Neural progenitor cell (in vitro differentiated cells): ENCODE data around the gene CCDC106. TPM values are rescaled to one million over a fixed set of nuclear protein-coding genes. Genes with fewer than 3 reads are reported as not detected.

Source experiments
- DNase-seq: peaks from one replicate; pipeline ENCODE4 v3.0.0-alpha.2; 2016; ENCODE audit warnings: low spot score
- H2AFZ ChIP-seq: fragments of 200-600 bp; sonication (generic); replicated peaks from 2 replicates; pipeline ENCODE4 v1.6.1; 2016; ENCODE audit warnings: antibody characterized with exemption
- H3F3A ChIP-seq: fragments of 200-600 bp; sonication (generic); 2 replicates; pipeline ENCODE4 v1.6.1; 2016; ENCODE audit warnings: antibody characterized with exemption, low read depth
- H3K27ac ChIP-seq: fragments of 200-600 bp; sonication (generic); 2 replicates; pipeline ENCODE4 v1.5.1; 2016; ENCODE audit warnings: mild to moderate bottlenecking
- H3K27me3 ChIP-seq: fragments of 200-600 bp; sonication (generic); 2 replicates; pipeline ENCODE4 v1.6.1; 2016; ENCODE audit warnings: mild to moderate bottlenecking, moderate library complexity
- H3K36me3 ChIP-seq: fragments of 200-600 bp; sonication (generic); 2 replicates; pipeline ENCODE4 v1.5.1; 2016
- H3K4me1 ChIP-seq: fragments of 200-600 bp; sonication (generic); 2 replicates; pipeline ENCODE4 v1.6.1; 2016; ENCODE audit warnings: mixed run types
- H3K4me2 ChIP-seq: fragments of 200-600 bp; sonication (generic); 2 replicates; pipeline ENCODE4 v1.6.1; 2016
- H3K4me3 ChIP-seq: fragments of 200-600 bp; sonication (generic); 2 replicates; pipeline ENCODE4 v1.5.1; 2016
- H3K79me2 ChIP-seq: fragments of 200-600 bp; sonication (generic); 2 replicates; pipeline ENCODE4 v1.6.1; 2016; ENCODE audit warnings: low read depth
- H3K9ac ChIP-seq: fragments of 200-600 bp; sonication (generic); 2 replicates; pipeline ENCODE4 v1.6.1; 2016
- H3K9me3 ChIP-seq: fragments of 200-600 bp; sonication (generic); 2 replicates; pipeline ENCODE4 v1.5.1; 2016; ENCODE audit warnings: low read depth
- H4K20me1 ChIP-seq: fragments of 200-600 bp; sonication (generic); 2 replicates; pipeline ENCODE4 v1.6.1; 2016; ENCODE audit warnings: low read depth
- H3K27ac Mint-ChIP-seq: 3 replicates; pipeline ENCODE4 v1.8.0; 2021; ENCODE audit warnings: mixed read lengths
- H3K27me3 Mint-ChIP-seq: 2 replicates; pipeline ENCODE4 v1.8.0; 2022; ENCODE audit warnings: low read depth, mild to moderate bottlenecking, inconsistent platforms, moderate library complexity, mixed read lengths; ENCODE audit not compliant: insufficient read depth
- H3K36me3 Mint-ChIP-seq: 3 replicates; pipeline ENCODE4 v1.8.0; 2021; ENCODE audit warnings: mixed read lengths
- H3K4me1 Mint-ChIP-seq: 3 replicates; pipeline ENCODE4 v1.8.0; 2021; ENCODE audit warnings: mixed read lengths
- H3K4me3 Mint-ChIP-seq: 3 replicates; pipeline ENCODE4 v1.8.0; 2021; ENCODE audit warnings: mild to moderate bottlenecking, moderate library complexity, mixed read lengths
- H3K9me3 Mint-ChIP-seq: 3 replicates; pipeline ENCODE4 v1.8.0; 2020; ENCODE audit warnings: mixed read lengths
- EZH2 ChIP-seq: fragments of 200-600 bp; sonication (generic); IDR thresholded peaks from 2 replicates; pipeline ENCODE4 v1.6.1; 2017; ENCODE audit warnings: antibody characterized with exemption, mild to moderate bottlenecking, moderate library complexity
- EZH2phosphoT487 ChIP-seq: fragments of 200-600 bp; sonication (generic); IDR thresholded peaks from 2 replicates; pipeline ENCODE4 v1.6.1; 2017; ENCODE audit warnings: antibody characterized with exemption
- total RNA-seq: library from RNA; depleted of rRNA; stranded (reverse); fragments of >200 nt; gene quantifications from 2 replicates; pipeline ENCODE4 v1.2.3, GENCODE V29; 2015; ENCODE audit warnings: low replicate concordance
- TF ChIP-seq, protein P1 (sequence below): fragments of 200-600 bp; sonication (generic); IDR thresholded peaks from 2 replicates; pipeline ENCODE4 v1.5.1; 2017; ENCODE audit warnings: antibody characterized with exemption, mild to moderate bottlenecking

CCDC106 gene
- total RNA-seq, 1 donor from 2014 or later, result 7.6 TPM

DNA sequence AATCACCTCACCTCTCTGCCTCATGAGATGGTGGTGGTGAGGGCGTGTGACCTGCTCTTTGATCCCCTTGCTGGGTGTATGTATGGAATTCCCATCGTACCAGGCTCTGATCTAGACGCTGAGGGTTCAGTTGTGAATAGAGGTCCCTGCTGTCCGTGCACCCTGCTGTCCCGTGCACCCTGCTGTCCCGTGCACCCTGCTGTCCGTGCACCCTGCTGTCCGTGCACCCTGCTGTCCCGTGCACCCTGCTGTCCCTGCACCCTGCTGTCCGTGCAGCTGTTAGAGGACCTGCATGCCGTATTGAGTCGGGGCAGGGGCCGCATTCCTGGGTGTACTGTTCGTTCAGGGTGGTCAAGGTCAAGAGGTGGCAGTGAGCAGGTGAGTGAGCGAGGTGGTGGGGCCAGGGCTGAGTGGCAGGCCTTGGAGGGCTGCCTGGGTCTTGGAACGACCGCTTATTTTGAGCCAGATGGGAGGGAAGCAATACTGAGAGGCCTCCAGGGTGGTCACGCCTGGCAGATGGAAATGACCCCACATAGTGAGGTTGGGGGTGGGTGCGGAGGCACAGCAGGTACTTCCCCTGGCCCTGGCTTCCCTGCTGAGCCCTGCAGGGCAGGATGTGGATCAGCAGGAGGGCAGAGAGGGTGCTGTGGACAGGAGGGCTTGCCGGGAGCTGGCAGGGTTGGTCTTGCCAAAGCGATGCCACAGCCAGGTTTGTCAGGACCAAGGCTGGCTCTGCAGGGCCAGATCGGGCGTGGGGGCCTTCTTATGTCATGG is 22.5 kb downstream of the CCDC106 start:
- H2AFZ ChIP-seq, result no peak overlapping the region
- peaks cover 17% of the 10 kb centered on the region for H3K36me3 Mint-ChIP-seq

DNA sequence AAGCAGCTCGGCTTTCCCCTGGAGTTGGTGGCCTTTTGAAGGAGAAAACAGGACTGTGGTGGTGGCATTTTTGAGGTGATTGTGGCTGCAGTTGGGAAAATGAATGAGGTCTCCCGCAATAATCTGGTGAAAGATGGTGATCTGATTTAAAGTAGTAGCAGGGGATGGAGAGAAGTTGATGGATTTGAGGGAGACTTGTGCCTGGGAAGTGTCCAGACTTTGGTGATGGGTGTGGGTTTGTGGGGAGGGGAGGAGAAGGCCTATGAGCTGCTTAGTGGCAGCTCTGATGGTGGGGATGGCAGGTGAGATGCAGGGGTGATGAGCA is 23.0 kb downstream of the CCDC106 start:
- H3K27me3 Mint-ChIP-seq, result peaks cover 11% of the 10 kb centered on the region
- H3K27ac Mint-ChIP-seq, result no peak overlapping the region
- Histone ChIP-seq H3K27ac (peak overlapping the region; percentile 20), H3K36me3 (no peaks in the 10 kb centered on the region), H3K79me2 (peaks cover 81% of the 10 kb centered on the region), H3K9ac (no peak overlapping the region), H3K27me3 (no peaks in the 10 kb centered on the region), H3K4me2 (no peak overlapping the region), H3K4me3 (no peak overlapping the region), H3K4me1 (peaks cover 11% of the 10 kb centered on the region), H4K20me1 (peaks cover 85% of the 10 kb centered on the region), H3F3A (peaks cover 46% of the 10 kb centered on the region), H2AFZ (no peak overlapping the region), H3K9me3 (no peaks in the 10 kb centered on the region)
- peaks cover 29% of the 10 kb centered on the region for H3K4me1 Mint-ChIP-seq
- TF ChIP-seq EZH2 (no peak), EZH2phosphoT487 (no peak)
- TF ChIP-seq, protein P1, sequence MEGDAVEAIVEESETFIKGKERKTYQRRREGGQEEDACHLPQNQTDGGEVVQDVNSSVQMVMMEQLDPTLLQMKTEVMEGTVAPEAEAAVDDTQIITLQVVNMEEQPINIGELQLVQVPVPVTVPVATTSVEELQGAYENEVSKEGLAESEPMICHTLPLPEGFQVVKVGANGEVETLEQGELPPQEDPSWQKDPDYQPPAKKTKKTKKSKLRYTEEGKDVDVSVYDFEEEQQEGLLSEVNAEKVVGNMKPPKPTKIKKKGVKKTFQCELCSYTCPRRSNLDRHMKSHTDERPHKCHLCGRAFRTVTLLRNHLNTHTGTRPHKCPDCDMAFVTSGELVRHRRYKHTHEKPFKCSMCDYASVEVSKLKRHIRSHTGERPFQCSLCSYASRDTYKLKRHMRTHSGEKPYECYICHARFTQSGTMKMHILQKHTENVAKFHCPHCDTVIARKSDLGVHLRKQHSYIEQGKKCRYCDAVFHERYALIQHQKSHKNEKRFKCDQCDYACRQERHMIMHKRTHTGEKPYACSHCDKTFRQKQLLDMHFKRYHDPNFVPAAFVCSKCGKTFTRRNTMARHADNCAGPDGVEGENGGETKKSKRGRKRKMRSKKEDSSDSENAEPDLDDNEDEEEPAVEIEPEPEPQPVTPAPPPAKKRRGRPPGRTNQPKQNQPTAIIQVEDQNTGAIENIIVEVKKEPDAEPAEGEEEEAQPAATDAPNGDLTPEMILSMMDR, result no peak
- H3K4me3 Mint-ChIP-seq, result peak overlapping the region; percentile 67
- H3K36me3 Mint-ChIP-seq, result peaks cover 18% of the 10 kb centered on the region
- DNase-seq, result no peak
- H3K9me3 Mint-ChIP-seq, result no peaks in the 10 kb centered on the region

More for the DNA sequence above, 22.5 kb downstream of the CCDC106 start:
- Histone ChIP-seq H3K4me3 (no peak overlapping the region), H4K20me1 (peaks cover 85% of the 10 kb centered on the region), H3K4me2 (no peak overlapping the region), H3F3A (peaks cover 46% of the 10 kb centered on the region), H3K79me2 (peaks cover 81% of the 10 kb centered on the region), H3K36me3 (no peaks in the 10 kb centered on the region), H3K27ac (peak overlapping the region; percentile 20), H3K27me3 (no peaks in the 10 kb centered on the region), H3K9ac (no peak overlapping the region), H3K4me1 (peaks cover 9% of the 10 kb centered on the region), H3K9me3 (no peaks in the 10 kb centered on the region)
- peak; percentile 27 for DNase-seq
- TF ChIP-seq, protein P1, result no peak
- TF ChIP-seq EZH2, result no peak
- no peak for TF ChIP-seq EZH2phosphoT487
- Mint-ChIP-seq H3K27me3 (peaks cover 9% of the 10 kb centered on the region), H3K4me1 (peaks cover 24% of the 10 kb centered on the region), H3K9me3 (no peaks in the 10 kb centered on the region), H3K4me3 (peak overlapping the region; percentile 67), H3K27ac (no peak overlapping the region)

DNA sequence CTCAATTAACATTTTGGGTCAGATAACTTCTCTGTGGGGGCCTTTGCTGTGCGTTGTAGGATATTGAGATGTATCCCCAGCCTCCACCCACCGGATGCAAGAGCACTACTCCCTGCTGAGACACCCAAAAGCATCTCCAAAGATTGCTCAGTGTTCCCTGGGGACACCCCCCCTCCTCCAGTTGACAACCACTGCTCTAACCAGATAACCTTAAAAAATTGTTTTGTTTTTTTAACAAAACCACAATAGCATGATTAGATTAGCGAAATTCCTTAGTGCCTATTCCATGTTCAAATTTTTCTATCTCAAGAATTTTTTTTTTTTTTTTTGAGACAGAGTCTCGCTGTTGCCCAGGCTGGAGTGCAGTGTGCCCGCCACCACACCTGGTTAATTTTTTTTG is 24.4 kb downstream of the CCDC106 start:
- H3K9me3 ChIP-seq, result no peaks in the 10 kb centered on the region
- H3K9ac ChIP-seq, result no peak overlapping the region
- no peak overlapping the region for H3K27ac ChIP-seq
- Mint-ChIP-seq H3K27me3 (peaks cover 11% of the 10 kb centered on the region), H3K36me3 (peaks cover 18% of the 10 kb centered on the region), H3K27ac (no peak overlapping the region), H3K4me1 (peaks cover 36% of the 10 kb centered on the region), H3K9me3 (no peaks in the 10 kb centered on the region), H3K4me3 (peak overlapping the region; percentile 54)
- peaks cover 84% of the 10 kb centered on the region for H4K20me1 ChIP-seq
- H3K4me3 ChIP-seq, result no peak overlapping the region
- H2AFZ ChIP-seq, result no peak overlapping the region
- H3K79me2 ChIP-seq, result peaks cover 81% of the 10 kb centered on the region
- no peak overlapping the region for H3K4me2 ChIP-seq
- DNase-seq, result no peak
- no peaks in the 10 kb centered on the region for H3K27me3 ChIP-seq
- H3K4me1 ChIP-seq, result peaks cover 19% of the 10 kb centered on the region
- no peaks in the 10 kb centered on the region for H3K36me3 ChIP-seq
- TF ChIP-seq EZH2, result no peak
- no peak for TF ChIP-seq EZH2phosphoT487
- TF ChIP-seq, protein P1, result no peak
- peaks cover 46% of the 10 kb centered on the region for H3F3A ChIP-seq
